ENCODE data around the gene TSPAN1. TPM values are rescaled to one million over a fixed set of nuclear protein-coding genes. Genes with fewer than 3 reads are reported as not detected.
A peak's percentile ranks its signal among the peaks of the same experiment; 100 is the strongest.

TSPAN1 gene
- total RNA-seq, 4 donors from 2014 or later: 3.0 to 8.6 (median 5.6) TPM

DNA sequence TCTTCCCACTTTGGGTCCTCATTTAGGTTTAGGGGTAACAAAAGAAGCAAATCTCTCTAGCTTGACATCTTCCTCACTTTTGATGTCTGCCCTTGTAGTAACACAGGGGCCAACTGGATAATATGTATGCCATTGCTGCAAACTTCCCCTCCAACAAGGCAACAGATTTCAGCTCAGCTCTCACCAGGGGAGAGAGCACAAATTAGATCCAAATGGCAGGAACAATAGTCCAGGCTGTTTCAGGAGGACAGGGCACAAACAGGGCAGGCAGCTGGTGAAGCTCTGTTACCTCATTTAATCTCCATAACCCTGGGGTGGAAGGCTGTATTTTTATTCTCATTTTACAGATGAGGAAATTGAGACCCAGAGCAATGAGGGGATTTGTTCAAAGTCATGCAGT is 38.2 kb upstream of the TSPAN1 start:
- peaks cover 0 to 39% (median 14%) of the 10 kb centered on the region in 4 donors for H3K4me1 ChIP-seq
- H3K9me3 ChIP-seq: no peaks in the 10 kb centered on the region
- no peak for DNase-seq (ENCODE audit: low spot score in 2 of 2)
- H3K4me3 ChIP-seq: no peak overlapping the region
- peaks cover 0 to under 1% of the 10 kb centered on the region in 2 donors for H3K27me3 ChIP-seq
- no peaks in the 10 kb centered on the region for H3K36me3 ChIP-seq
- H3K27ac ChIP-seq: no peak overlapping the region
- TF ChIP-seq CTCF (IDR thresholded peaks at IDR 0.05) (no peak), EP300 (IDR thresholded peaks at IDR 0.05) (no peak), POLR2A (IDR thresholded peaks at IDR 0.05) (no peak)

DNA sequence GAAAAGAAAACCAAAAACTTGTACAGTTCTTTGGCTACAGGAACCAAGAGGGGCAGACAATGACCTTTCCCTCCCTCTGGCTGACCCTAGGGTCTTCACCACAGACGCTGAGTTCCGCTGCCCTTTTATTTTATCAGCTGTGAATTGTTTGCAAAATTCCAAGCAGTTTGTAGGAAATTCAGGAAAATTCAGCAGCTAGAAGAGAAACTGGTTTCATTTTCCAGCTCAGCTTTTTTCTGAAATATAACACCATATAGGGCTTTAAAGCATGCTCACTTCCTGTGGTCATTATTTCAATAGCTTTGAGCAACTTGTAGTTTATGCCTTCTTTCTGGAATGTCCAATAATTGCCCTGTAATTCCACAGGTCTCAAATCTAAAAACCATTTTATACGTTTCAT is 37.0 kb upstream of the TSPAN1 start:
- H3K9me3 ChIP-seq: no peaks in the 10 kb centered on the region
- peak overlapping the region in 1 of 4 donors; percentile 18 for H3K4me3 ChIP-seq
- no peaks in the 10 kb centered on the region for H3K27me3 ChIP-seq
- DNase-seq (ENCODE audit: low spot score in 2 of 2): no peak
- peaks cover 0 to 36% (median 14%) of the 10 kb centered on the region in 4 donors for H3K4me1 ChIP-seq
- peak overlapping the region in 2 of 4 donors; percentile 44 to 60 for H3K27ac ChIP-seq
- no peak for TF ChIP-seq EP300 (IDR thresholded peaks at IDR 0.05)
- TF ChIP-seq CTCF (IDR thresholded peaks at IDR 0.05): no peak
- TF ChIP-seq POLR2A (IDR thresholded peaks at IDR 0.05): no peak
- no peaks in the 10 kb centered on the region for H3K36me3 ChIP-seq
- 14 to 21% methylated on average over 3 of the region's 3 CpGs for WGBS, 2 donors

- no peak for TF ChIP-seq POLR2A (IDR thresholded peaks at IDR 0.05)
- TF ChIP-seq EP300 (IDR thresholded peaks at IDR 0.05): no peak
- TF ChIP-seq CTCF (IDR thresholded peaks at IDR 0.05): no peak
- no peaks in the 10 kb centered on the region for H3K36me3 ChIP-seq
- no peaks in the 10 kb centered on the region for H3K27me3 ChIP-seq
These were observed 26.6 kb upstream of the TSPAN1 start for GRCh38 chr1:46148318-46148717.

GRCh38 chr1:46150085-46150484 is 24.8 kb upstream of the TSPAN1 start:
- 77 to 83% methylated on average over 2 of the region's 2 CpGs for WGBS, 2 donors

More at GRCh38 chr1:46148318-46148717, 26.6 kb upstream of the TSPAN1 start:
- Histone ChIP-seq H3K4me3 (no peak overlapping the region), H3K9me3 (no peaks in the 10 kb centered on the region), H3K27ac (no peak overlapping the region), H3K4me1 (no peaks in the 10 kb centered on the region)
- DNase-seq (ENCODE audit: low spot score in 2 of 2): no peak
- WGBS, 2 donors: 44 to 60% methylated on average over 2 of the region's 2 CpGs

GRCh38 chr1:46152016-46152415 is 22.9 kb upstream of the TSPAN1 start:
- TF ChIP-seq CTCF (IDR thresholded peaks at IDR 0.05) (no peak), EP300 (IDR thresholded peaks at IDR 0.05) (no peak), POLR2A (IDR thresholded peaks at IDR 0.05) (no peak)
- Histone ChIP-seq H3K27ac (no peak overlapping the region), H3K4me1 (no peaks in the 10 kb centered on the region), H3K27me3 (no peaks in the 10 kb centered on the region), H3K36me3 (no peaks in the 10 kb centered on the region), H3K4me3 (no peak overlapping the region), H3K9me3 (no peaks in the 10 kb centered on the region)
- WGBS, 2 donors: 82 to 93% methylated on average over 3 of the region's 3 CpGs
- no peak for DNase-seq (ENCODE audit: low spot score in 2 of 2)

More at GRCh38 chr1:46150085-46150484, 24.8 kb upstream of the TSPAN1 start:
- no peaks in the 10 kb centered on the region for H3K4me1 ChIP-seq
- no peaks in the 10 kb centered on the region for H3K27me3 ChIP-seq
- DNase-seq (ENCODE audit: low spot score in 2 of 2): no peak
- TF ChIP-seq CTCF (IDR thresholded peaks at IDR 0.05) (no peak), EP300 (IDR thresholded peaks at IDR 0.05) (peak; percentile 71 to 81), POLR2A (IDR thresholded peaks at IDR 0.05) (no peak)
- no peaks in the 10 kb centered on the region for H3K9me3 ChIP-seq
- H3K36me3 ChIP-seq: no peaks in the 10 kb centered on the region
- peak overlapping the region in 1 of 4 donors; percentile 64 for H3K27ac ChIP-seq
- no peak overlapping the region for H3K4me3 ChIP-seq
